Adrenal gland (tissue), 12 donors: ENCODE measurements around the gene PCNT. TPM values are rescaled to one million over a fixed set of nuclear protein-coding genes. Genes with fewer than 3 reads are reported as not detected.
A peak's percentile ranks its signal among the peaks of the same experiment; 100 is the strongest.

Experiments used
- DNase-seq, 7 donors: peaks; one replicate each; pipeline ENCODE4 v3.0.0-alpha.2; 2019 to 2020
- H3K27ac ChIP-seq, 5 donors: fragments of 200-600 bp; sonication (generic) in 4 of 5; 1 replicate in 3 of 5; 2 replicates in 2 of 5; pipeline versions ENCODE4 v1.5.1 to v1.8.0; 2016 to 2020; ENCODE audit warnings: mild to moderate bottlenecking in 1 of 5
- H3K27me3 ChIP-seq: fragments of 200-600 bp; 2 replicates; pipeline ENCODE4 v1.8.0; 2021
- H3K36me3 ChIP-seq, 2 donors: fragments of 200-600 bp; replicated peaks in 1 of 2; 1 replicate in 1 of 2; 2 replicates in 1 of 2; pipeline versions ENCODE4 v1.5.1 to v1.8.0; 2018 to 2022
- H3K4me1 ChIP-seq, 2 donors: fragments of 200-600 bp; replicated peaks in 1 of 2; 1 replicate in 1 of 2; 2 replicates in 1 of 2; pipeline versions ENCODE4 v1.5.1 to v1.8.0; 2018 to 2021
- H3K4me3 ChIP-seq, 4 donors: fragments of 200-600 bp; sonication (generic) in 3 of 4; one replicate each; pipeline ENCODE4 v1.5.1; 2016 to 2018
- H3K9me3 ChIP-seq, 3 donors: fragments of 200-600 bp; sonication (generic) in 1 of 3; replicated peaks in 1 of 3; 1 replicate in 2 of 3; 2 replicates in 1 of 3; pipeline versions ENCODE4 v1.5.1 to v1.8.0; 2016 to 2021
- POLR2A ChIP-seq, 2 donors: fragments of 450-650 bp; IDR thresholded peaks; one replicate each; pipeline ENCODE4 v1.6.1; 2017; ENCODE audit warnings: antibody characterized with exemption in 2 of 2, mild to moderate bottlenecking in 2 of 2, moderate library complexity in 1 of 2
- WGBS, 4 donors: extraction: QIAGEN DNeasy Blood & Tissue Kit in 2 of 4; methylation state at CpG; one replicate each; pipeline versions ENCODE4 v1.1.5 to v1.1.7; 2013 to 2017; 5-methylcytosine and 5-hydroxymethylcytosine counted together
- intact Hi-C, 2 donors: fragments of 100-400 bp; cut with DNase I; formaldehyde crosslinking; loops; one replicate each; pipeline versions ENCODE4 v1.14.1 to v1.15.0; 2022 to 2023
- polyA plus RNA-seq, 3 donors: library from polyadenylated mRNA; stranded (reverse); fragments of 200-250 nt in 2 of 3; fragments of 350-450 nt in 1 of 3; fragmentation: Illumina TruSeq in 1 of 3; extraction: RNeasy Lipid Tissue Mini Kit (QIAGEN cat#74804) in 1 of 3; gene quantifications; one replicate each; pipeline ENCODE4 v1.2.3, GENCODE V29; 2013 to 2014
- total RNA-seq, 9 donors: library from RNA; depleted of rRNA in 4 of 9; stranded (reverse); fragments of >200 nt in 4 of 9; fragments of 120-200 nt in 1 of 9; fragmentation: NEBNext Ultra II Directional in 1 of 9; extraction: Animal tissue kit (Norgen Biotek cat#: 25700) in 1 of 9; gene quantifications; one replicate each; pipeline versions ENCODE4 v1.1.0 to v1.2.4, GENCODE V29; 2013 to 2023
- TF ChIP-seq, protein P1 (sequence below), 6 experiments: fragments of 450-650 bp in 4 of 6; fragments of 200-600 bp in 2 of 6; sonication (generic) in 1 of 6; IDR thresholded peaks; 1 replicate in 5 of 6; 2 replicates in 1 of 6; pipeline versions ENCODE4 v1.5.1 to v1.8.0; 2016 to 2021; ENCODE audit warnings: antibody characterized with exemption in 6 of 6, mild to moderate bottlenecking in 2 of 6, moderate library complexity in 1 of 6
- donor health status: healthy with polysubstance abuse.
- donor health status: Bipolar disorder and iron deficiency.
- donor health status: DM: yes; HTN: yes; CAD: no.
- donor health status: DM: no; HTN: no; CAD: no.
- donor health status: DM: no; HTN: no; CAD: no.
- donor health status: DM: yes; HTN: yes; CAD: no.

The PCNT gene
- total and polyA plus RNA-seq, 12 donors = 14.0 to 46.6 (median 30.4) TPM

DNA sequence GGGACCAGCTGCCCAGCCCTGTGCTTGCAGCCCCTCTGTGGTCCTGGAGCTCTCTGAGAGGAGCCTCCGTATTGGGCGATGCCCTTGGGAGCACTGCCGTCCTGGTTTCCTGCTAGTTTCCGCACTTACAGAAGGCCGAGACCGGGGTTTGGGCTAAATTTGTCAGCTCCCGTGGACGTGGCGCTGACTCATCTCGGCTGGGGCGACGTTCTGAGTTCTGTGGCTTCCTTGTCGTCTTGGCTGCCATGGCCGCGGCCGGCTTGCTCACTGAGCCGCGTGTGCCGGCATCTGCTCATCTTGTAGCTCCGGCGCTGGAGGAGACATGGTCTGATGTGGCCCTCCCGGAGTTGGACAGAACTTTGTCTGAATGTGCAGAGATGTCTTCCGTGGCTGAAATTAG lies 64.9 kb downstream of the PCNT start:
- no peak for DNase-seq
- Histone ChIP-seq H3K27ac (no peak overlapping the region), H3K9me3 (no peaks in the 10 kb centered on the region), H3K27me3 (no peaks in the 10 kb centered on the region), H3K4me3 (no peak overlapping the region), H3K4me1 (peaks cover 0 to 3% of the 10 kb centered on the region in 2 donors), H3K36me3 (peaks cover 0 to 37% of the 10 kb centered on the region in 2 donors)
- intact Hi-C loops = no loop called here
- WGBS, 4 donors = 95 to 99% (median 97%) methylated on average over 10 to 23 of the region's 23 CpGs
- TF ChIP-seq, protein P1, sequence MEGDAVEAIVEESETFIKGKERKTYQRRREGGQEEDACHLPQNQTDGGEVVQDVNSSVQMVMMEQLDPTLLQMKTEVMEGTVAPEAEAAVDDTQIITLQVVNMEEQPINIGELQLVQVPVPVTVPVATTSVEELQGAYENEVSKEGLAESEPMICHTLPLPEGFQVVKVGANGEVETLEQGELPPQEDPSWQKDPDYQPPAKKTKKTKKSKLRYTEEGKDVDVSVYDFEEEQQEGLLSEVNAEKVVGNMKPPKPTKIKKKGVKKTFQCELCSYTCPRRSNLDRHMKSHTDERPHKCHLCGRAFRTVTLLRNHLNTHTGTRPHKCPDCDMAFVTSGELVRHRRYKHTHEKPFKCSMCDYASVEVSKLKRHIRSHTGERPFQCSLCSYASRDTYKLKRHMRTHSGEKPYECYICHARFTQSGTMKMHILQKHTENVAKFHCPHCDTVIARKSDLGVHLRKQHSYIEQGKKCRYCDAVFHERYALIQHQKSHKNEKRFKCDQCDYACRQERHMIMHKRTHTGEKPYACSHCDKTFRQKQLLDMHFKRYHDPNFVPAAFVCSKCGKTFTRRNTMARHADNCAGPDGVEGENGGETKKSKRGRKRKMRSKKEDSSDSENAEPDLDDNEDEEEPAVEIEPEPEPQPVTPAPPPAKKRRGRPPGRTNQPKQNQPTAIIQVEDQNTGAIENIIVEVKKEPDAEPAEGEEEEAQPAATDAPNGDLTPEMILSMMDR (IDR thresholded peaks at IDR 0.05) = no peak
- TF ChIP-seq POLR2A (IDR thresholded peaks at IDR 0.05) = no peak

DNA sequence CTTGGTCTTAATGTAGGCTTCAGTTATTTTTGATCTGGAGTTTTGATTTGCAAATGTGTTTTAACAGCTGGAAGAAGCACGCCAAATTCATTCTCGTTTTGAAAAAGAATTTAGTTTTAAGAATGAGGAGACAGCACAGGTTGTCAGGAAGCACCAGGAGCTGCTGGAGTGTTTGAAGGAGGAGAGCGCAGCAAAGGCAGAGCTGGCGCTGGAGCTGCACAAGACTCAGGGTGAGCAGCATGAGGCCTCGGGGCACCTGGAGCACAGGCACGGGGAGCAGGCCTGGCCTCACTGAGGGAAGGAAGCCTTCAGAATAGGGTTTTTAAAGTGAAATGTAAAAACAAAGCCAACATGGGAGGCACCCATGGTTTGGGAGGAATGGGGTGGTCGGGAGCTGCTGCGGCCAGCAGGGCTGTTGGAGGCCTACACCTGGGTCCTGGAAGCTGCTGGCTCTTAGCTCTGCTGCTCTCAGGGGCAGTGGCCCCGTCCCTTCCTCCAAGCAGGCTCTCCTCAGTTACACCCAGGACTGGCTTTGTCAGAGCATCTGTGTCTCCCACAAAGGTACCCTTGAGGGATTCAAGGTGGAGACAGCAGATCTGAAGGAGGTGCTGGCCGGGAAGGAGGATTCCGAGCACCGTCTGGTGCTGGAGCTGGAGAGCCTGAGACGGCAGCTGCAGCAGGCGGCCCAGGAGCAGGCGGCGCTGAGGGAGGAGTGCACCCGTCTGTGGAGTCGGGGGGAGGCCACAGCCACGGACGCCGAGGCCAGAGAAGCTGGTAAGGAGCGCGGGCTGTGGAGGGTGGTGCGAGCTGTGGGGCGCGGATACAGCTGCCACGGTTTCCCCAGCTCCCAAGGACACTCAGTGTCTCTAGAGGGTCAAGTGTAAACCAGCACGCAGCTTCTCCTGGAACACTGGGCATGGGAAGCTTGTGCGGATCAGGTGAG lies 66.9 kb downstream of the PCNT start:
- intact Hi-C loops = no loop called here

DNA sequence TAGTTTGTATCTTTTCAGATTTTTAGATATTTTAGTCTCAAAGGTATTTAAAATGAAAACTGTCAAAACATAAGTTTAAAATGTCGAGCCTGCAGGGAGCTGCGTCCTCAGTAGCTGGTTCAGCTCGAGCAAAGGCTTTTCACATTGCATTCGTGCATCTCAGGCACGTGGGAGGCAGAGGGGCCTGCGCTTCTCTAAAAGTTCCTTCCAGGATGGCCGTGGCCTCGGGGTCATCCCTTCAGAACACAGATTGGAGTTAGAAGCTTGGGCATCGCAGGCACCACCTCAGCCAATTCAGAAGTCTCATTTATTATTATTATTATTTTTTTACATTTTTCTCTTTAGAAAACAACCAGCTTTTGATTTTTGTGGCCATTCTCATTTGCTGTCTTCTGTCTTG lies 67.8 kb downstream of the PCNT start:
- H3K4me3 ChIP-seq = no peak overlapping the region
- DNase-seq = no peak
- TF ChIP-seq, protein P1 (IDR thresholded peaks at IDR 0.05) = no peak
- TF ChIP-seq POLR2A (IDR thresholded peaks at IDR 0.05) = no peak
- H3K27me3 ChIP-seq = no peaks in the 10 kb centered on the region
- H3K36me3 ChIP-seq = peaks cover 0 to 27% of the 10 kb centered on the region in 2 donors
- intact Hi-C loops = no loop called here
- WGBS, 4 donors = 87 to 94% (median 90%) methylated on average over 9 of the region's 9 CpGs
- H3K4me1 ChIP-seq = peaks cover 0 to 9% of the 10 kb centered on the region in 2 donors
- H3K27ac ChIP-seq = no peak overlapping the region
- H3K9me3 ChIP-seq = no peaks in the 10 kb centered on the region

More for the DNA sequence above, 66.9 kb downstream of the PCNT start:
- TF ChIP-seq, protein P1 (IDR thresholded peaks at IDR 0.05) = no peak
- Histone ChIP-seq H3K4me1 (peaks cover 0 to 9% of the 10 kb centered on the region in 2 donors), H3K27me3 (no peaks in the 10 kb centered on the region), H3K4me3 (no peak overlapping the region), H3K27ac (no peak overlapping the region), H3K9me3 (no peaks in the 10 kb centered on the region), H3K36me3 (peaks cover 0 to 32% of the 10 kb centered on the region in 2 donors)
- no peak for DNase-seq
- WGBS, 4 donors = 92 to 94% (median 93%) methylated on average over 25 to 29 of the region's 29 CpGs

DNA sequence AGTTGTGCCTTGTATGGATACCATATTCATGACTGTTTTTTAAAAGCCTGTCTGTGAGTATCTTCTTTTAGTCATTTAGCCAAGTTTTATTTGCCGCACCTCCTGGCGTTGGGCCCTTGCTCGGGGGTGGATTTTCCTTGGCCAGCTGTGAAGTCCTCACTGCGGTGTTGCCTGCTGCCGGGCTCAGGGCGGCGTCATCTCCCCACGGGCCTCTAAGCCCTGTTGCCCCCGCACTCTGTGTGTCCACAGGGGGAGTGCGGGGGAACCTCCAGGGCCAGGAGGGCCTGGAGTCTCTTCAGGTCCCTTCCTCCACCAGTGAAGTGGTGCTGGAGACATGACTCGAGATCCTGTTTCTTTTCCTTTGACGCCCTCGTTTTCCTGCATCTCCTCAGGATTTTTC lies 69.0 kb downstream of the PCNT start:
- peaks cover 0 to 37% of the 10 kb centered on the region in 2 donors for H3K36me3 ChIP-seq
- peak in 1 of 7 donors; percentile 31 for DNase-seq
- no peak for TF ChIP-seq POLR2A (IDR thresholded peaks at IDR 0.05)
- TF ChIP-seq, protein P1 (IDR thresholded peaks at IDR 0.05) = no peak

More for the DNA sequence above, 69.0 kb downstream of the PCNT start:
- no peaks in the 10 kb centered on the region for H3K9me3 ChIP-seq
- 73 to 85% (median 80%) methylated on average over 13 of the region's 13 CpGs for WGBS, 4 donors
- no peaks in the 10 kb centered on the region for H3K27me3 ChIP-seq
- H3K4me3 ChIP-seq = no peak overlapping the region
- intact Hi-C loops = no loop called here
- peak overlapping the region in 1 of 5 donors; percentile 81 for H3K27ac ChIP-seq
- H3K4me1 ChIP-seq = peaks cover 0 to 9% of the 10 kb centered on the region in 2 donors
